Lower leg skin (tissue), 4 donors: ENCODE measurements around the gene DYNC1I2. TPM values are rescaled to one million over a fixed set of nuclear protein-coding genes. Genes with fewer than 3 reads are reported as not detected.

Source experiments
- DNase-seq, 2 donors: peaks; one replicate each; pipeline ENCODE4 v3.0.0-alpha.2; 2019; ENCODE audit warnings: low spot score in 2 of 2
- H3K4me3 ChIP-seq: fragments of 200-600 bp; sonication (generic); 2 replicates; pipeline ENCODE4 v1.5.1; 2017; ENCODE audit warnings: mild to moderate bottlenecking, low read depth; ENCODE audit not compliant: poor library complexity, severe bottlenecking
- POLR2A ChIP-seq, 2 donors: fragments of 450-650 bp; IDR thresholded peaks; one replicate each; pipeline ENCODE4 v1.6.1; 2016 to 2017; ENCODE audit warnings: antibody characterized with exemption in 2 of 2, mild to moderate bottlenecking in 1 of 2, moderate library complexity in 1 of 2
- WGBS, 2 donors: methylation state at CpG; one replicate each; pipeline ENCODE4 v1.1.5; 2018; 5-methylcytosine and 5-hydroxymethylcytosine counted together
- intact Hi-C: fragments of 100-400 bp; cut with DNase I; formaldehyde crosslinking; loops from one replicate; pipeline ENCODE4 v1.15.0; 2023; ENCODE audit warnings: low total_unique reads
- total RNA-seq, 4 donors: library from RNA; depleted of rRNA; stranded (reverse); fragments of >200 nt; gene quantifications; one replicate each; pipeline ENCODE4 v1.1.0, GENCODE V29; 2016
- TF ChIP-seq, protein P1 (sequence below), 3 donors: fragments of 450-650 bp; IDR thresholded peaks; one replicate each; pipeline ENCODE4 v1.5.1; 2016; ENCODE audit warnings: antibody characterized with exemption in 3 of 3, mild to moderate bottlenecking in 3 of 3, moderate library complexity in 2 of 3

The DYNC1I2 gene
- total RNA-seq, 4 donors from 2014 or later, result 74.8 to 87.8 (median 80.0) TPM

DNA sequence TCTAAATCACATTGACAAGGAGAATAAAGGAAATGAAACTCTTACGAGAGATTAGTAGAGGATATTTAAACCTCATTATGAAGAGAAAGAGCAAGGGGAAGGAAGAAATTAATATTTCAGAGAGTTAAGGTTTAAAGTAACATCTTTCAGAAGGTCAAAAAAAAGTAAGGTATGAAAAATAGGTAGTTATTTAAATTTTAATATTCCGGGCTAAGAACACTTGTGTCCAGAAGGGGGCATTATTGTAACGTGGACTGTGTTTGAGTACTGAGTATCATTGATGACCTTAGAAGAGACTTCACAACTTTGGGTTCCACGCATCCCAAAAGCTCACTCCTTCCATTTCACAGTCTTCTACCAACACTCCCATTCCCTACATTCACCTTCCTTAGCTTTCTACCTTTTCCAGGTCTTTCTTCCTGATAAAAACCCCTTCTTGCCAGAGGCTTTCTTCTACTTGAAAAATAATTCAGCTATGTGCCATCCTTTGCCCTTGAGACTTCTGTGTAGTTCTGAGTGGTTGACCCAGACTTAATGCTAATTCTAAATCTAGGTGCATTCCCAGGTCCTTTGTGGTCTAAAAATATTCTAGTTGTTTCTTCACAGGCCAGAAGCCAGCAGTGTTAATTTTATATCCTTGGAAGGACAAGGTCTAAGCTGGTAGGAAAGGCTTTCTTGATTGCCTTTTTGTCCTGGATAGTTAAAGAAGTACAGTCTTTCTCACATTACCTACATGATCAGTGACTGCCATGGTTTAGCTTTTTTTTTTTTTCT, 16.5 kb downstream of the DYNC1I2 start:
- TF ChIP-seq, protein P1, sequence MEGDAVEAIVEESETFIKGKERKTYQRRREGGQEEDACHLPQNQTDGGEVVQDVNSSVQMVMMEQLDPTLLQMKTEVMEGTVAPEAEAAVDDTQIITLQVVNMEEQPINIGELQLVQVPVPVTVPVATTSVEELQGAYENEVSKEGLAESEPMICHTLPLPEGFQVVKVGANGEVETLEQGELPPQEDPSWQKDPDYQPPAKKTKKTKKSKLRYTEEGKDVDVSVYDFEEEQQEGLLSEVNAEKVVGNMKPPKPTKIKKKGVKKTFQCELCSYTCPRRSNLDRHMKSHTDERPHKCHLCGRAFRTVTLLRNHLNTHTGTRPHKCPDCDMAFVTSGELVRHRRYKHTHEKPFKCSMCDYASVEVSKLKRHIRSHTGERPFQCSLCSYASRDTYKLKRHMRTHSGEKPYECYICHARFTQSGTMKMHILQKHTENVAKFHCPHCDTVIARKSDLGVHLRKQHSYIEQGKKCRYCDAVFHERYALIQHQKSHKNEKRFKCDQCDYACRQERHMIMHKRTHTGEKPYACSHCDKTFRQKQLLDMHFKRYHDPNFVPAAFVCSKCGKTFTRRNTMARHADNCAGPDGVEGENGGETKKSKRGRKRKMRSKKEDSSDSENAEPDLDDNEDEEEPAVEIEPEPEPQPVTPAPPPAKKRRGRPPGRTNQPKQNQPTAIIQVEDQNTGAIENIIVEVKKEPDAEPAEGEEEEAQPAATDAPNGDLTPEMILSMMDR (IDR thresholded peaks at IDR 0.05), result no peak
- TF ChIP-seq POLR2A (IDR thresholded peaks at IDR 0.05), result no peak
- WGBS, 2 donors, result 59 to 62% methylated on average over 4 of the region's 4 CpGs
- DNase-seq, result no peak
- H3K4me3 ChIP-seq, result no peak overlapping the region
- intact Hi-C loops, result loop anchor here (10.0 kb wide), 1 partner anchor 401 kb away; the partner anchor contains the start of gene DLX2

DNA sequence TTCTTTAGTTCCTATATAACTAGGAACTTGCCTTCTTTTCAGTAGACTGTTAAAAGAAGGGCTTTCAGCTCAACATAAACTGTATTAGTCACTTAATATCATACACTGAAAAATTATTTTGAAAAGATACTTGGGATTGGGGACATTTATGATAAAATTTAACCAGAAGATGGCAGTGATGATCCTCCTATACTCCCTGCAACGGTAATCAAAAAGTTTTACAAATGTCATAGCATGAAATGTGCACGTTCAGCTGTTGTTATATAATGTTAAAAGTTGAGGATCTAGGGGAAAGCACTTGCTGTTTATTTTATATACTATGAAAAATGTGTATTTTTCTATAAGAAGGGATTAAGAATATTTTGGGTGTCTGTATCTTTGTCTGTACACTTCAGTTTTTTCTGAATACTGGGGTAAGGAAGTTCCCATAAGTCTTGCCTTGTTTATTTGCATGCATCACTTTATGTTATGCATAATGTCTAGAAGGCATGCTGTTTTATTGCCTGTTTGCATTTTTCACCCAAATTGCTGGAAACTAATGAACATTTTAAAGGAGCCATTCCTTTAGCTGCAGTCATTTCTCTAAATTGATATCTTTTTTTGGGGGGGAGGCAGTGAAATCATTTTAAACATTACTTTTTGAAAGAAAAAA, 19.0 kb downstream of the DYNC1I2 start:
- intact Hi-C loops, result loop anchor here (10.0 kb wide), 1 partner anchor 399 kb away; the partner anchor contains the start of gene DLX2
- DNase-seq, result no peak
- no peak for TF ChIP-seq POLR2A (IDR thresholded peaks at IDR 0.05)
- TF ChIP-seq, protein P1 (IDR thresholded peaks at IDR 0.05), result no peak
- no peak overlapping the region for H3K4me3 ChIP-seq
- whole genome bisulfite sequencing, 2 donors, result 9 to 15% methylated on average over 2 of the region's 2 CpGs

DNA sequence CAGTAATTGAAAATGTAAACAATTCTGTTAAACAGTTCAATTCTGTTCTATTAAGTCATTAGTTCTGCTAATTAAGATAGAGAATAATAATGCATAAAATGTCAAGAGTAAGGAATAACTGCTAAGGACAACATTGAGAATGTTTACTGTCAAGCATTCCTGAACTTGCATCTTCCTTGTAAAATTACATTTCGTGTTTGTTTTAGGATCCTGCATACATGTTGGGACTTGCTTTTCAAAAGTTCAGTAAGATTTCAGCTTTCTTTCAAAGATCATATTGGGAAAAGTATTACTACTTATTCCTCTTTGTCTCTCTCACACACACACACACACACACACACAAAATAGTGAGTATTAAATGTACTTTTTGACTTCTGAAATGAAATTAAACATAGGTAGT, 20.5 kb downstream of the DYNC1I2 start:
- TF ChIP-seq, protein P1 (IDR thresholded peaks at IDR 0.05), result no peak
- no peak for TF ChIP-seq POLR2A (IDR thresholded peaks at IDR 0.05)
- intact Hi-C loops, result loop anchor here (10.0 kb wide), 1 partner anchor 397 kb away; the partner anchor contains the start of gene DLX2
- H3K4me3 ChIP-seq, result no peak overlapping the region
- DNase-seq, result no peak
- 44 to 68% methylated on average over 1 of the region's 1 CpG for WGBS, 2 donors

DNA sequence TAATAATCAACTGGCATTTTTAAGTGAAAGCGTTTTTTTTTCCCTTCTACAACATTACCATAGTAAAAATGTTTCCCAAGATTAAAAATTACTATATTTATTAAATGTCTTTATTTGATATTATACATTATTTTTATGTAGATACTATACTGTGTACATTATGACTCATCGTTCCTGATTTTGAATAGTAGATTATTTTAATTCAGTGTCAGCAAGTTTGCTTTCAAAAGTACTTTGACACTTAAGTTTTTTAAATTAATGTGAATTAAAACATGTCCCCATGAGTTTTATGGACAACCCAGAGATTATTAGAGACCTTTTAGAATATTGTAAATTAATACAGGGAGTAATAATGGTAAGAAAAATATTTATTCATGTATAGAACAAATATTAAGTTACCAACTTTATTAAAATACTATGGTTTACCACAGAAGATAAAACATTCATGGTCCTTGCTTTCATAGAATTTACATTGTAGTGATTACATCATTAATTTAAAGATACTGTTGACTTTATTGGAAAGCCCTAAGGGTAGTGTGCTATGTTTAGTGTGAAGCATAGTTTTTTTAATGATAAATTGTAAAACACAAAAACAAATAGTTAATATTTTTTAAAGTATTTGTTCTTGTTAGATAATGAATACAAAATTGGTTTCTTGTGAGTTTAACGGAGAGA, 21.9 kb downstream of the DYNC1I2 start:
- intact Hi-C loops, result loop anchor here (10.0 kb wide), 1 partner anchor 396 kb away; the partner anchor contains the start of gene DLX2
- H3K4me3 ChIP-seq, result no peak overlapping the region
- no peak for TF ChIP-seq POLR2A (IDR thresholded peaks at IDR 0.05)
- TF ChIP-seq, protein P1 (IDR thresholded peaks at IDR 0.05), result no peak
- DNase-seq, result no peak
- WGBS, 2 donors, result 81 to 83% methylated on average over 3 of the region's 3 CpGs

DNA sequence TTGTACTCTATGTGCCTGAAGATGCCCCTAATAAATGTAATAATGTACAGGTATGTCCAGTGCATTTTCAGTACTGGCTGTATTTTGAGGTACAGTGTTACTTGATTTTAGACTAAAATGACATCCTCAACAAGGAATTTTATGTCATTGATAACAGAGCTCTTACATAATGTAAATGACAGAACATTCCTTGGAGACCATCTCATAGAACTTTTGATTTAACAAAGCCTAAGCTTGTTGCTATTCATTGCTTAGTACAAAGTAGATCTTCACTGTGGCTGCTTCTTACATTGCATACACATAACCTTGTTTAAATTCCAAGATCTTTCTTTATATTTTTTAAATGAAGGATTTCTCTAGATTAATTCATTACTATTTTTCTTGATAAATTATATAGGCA, 24.1 kb downstream of the DYNC1I2 start:
- DNase-seq, result no peak
- no peak for TF ChIP-seq POLR2A (IDR thresholded peaks at IDR 0.05)
- TF ChIP-seq, protein P1 (IDR thresholded peaks at IDR 0.05), result no peak
- intact Hi-C loops, result no loop called here
- H3K4me3 ChIP-seq, result no peak overlapping the region
